ENCODE data around the gene NTM. TPM values are rescaled to one million over a fixed set of nuclear protein-coding genes. Genes with fewer than 3 reads are reported as not detected.

NTM gene
- total and polyA plus RNA-seq, 2 donors (not counting 1 experiment from before 2014, with no cell fraction given) = 12.3 to 28.6 TPM

DNA sequence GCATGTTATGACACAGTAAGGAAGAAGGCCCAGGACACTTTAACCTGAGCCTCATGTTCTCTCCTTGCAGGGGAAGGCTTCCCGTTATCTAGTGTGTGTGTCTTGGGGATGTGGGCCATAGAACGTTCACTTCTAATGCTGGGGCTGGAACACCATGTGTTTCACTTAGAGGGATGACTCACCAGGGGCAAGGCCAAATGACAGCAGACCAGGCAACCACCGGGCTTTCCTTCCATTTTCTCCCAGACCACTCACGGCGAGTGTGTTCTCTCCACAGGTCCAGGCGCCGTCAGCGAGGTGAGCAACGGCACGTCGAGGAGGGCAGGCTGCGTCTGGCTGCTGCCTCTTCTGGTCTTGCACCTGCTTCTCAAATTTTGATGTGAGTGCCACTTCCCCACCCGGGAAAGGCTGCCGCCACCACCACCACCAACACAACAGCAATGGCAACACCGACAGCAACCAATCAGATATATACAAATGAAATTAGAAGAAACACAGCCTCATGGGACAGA is 964.4 kb downstream of the NTM start:
- Histone ChIP-seq H4K20me1 (ENCODE audit: control insufficient read depth, extremely low read depth, insufficient read depth, low read length) (no peaks in the 10 kb centered on the region), H2AFZ (ENCODE audit: low read length) (no peak overlapping the region), H3K9ac (ENCODE audit: insufficient read depth, low read length) (no peak overlapping the region), H3K9me3 (ENCODE audit: control insufficient read depth, insufficient read depth, low read depth, low read length) (no peaks in the 10 kb centered on the region), H3K79me2 (ENCODE audit: control insufficient read depth, insufficient read depth, low read length) (no peaks in the 10 kb centered on the region), H3K36me3 (ENCODE audit: control insufficient read depth, insufficient read depth, low read length) (no peaks in the 10 kb centered on the region), H3K27ac (ENCODE audit: insufficient read depth, low read length) (no peak overlapping the region), H3K4me2 (ENCODE audit: extremely low read depth, insufficient read depth, low read length) (no peak overlapping the region), H3K27me3 (ENCODE audit: control insufficient read depth, insufficient read depth, low read length) (no peaks in the 10 kb centered on the region), H3K4me1 (ENCODE audit: control insufficient read depth, extremely low read depth, insufficient read depth, low read length) (no peaks in the 10 kb centered on the region), H3K4me3 (replicated peaks in 1 of 4; ENCODE audit: control extremely low read depth in 1 of 4, insufficient read depth in 1 of 4, low read depth in 3 of 4, low read length in 4 of 4) (no peak overlapping the region)
- TF ChIP-seq, protein P1, sequence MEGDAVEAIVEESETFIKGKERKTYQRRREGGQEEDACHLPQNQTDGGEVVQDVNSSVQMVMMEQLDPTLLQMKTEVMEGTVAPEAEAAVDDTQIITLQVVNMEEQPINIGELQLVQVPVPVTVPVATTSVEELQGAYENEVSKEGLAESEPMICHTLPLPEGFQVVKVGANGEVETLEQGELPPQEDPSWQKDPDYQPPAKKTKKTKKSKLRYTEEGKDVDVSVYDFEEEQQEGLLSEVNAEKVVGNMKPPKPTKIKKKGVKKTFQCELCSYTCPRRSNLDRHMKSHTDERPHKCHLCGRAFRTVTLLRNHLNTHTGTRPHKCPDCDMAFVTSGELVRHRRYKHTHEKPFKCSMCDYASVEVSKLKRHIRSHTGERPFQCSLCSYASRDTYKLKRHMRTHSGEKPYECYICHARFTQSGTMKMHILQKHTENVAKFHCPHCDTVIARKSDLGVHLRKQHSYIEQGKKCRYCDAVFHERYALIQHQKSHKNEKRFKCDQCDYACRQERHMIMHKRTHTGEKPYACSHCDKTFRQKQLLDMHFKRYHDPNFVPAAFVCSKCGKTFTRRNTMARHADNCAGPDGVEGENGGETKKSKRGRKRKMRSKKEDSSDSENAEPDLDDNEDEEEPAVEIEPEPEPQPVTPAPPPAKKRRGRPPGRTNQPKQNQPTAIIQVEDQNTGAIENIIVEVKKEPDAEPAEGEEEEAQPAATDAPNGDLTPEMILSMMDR (conservative IDR thresholded peaks at IDR 0.05 in 1 of 2, IDR thresholded peaks at IDR 0.05 in 1 of 2; ENCODE audit: low read depth in 1 of 2, low read length in 2 of 2) = no peak
- no peak for TF ChIP-seq EZH2 (IDR thresholded peaks at IDR 0.05; ENCODE audit: low read length, missing control alignments)
- DNase-seq (ENCODE audit: low read depth in 2 of 2) = no peak

DNA sequence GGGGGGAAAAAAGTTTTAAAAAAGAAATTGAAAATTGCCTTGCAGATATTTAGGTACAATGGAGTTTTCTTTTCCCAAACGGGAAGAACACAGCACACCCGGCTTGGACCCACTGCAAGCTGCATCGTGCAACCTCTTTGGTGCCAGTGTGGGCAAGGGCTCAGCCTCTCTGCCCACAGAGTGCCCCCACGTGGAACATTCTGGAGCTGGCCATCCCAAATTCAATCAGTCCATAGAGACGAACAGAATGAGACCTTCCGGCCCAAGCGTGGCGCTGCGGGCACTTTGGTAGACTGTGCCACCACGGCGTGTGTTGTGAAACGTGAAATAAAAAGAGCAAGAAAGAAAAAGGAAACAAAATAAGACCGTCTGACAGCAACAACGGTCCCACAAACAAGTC is 964.9 kb downstream of the NTM start:
- H3K27ac ChIP-seq (ENCODE audit: insufficient read depth, low read length) = no peak overlapping the region
- no peaks in the 10 kb centered on the region for H3K79me2 ChIP-seq (ENCODE audit: control insufficient read depth, insufficient read depth, low read length)
- no peak overlapping the region for H3K9ac ChIP-seq (ENCODE audit: insufficient read depth, low read length)
- H3K9me3 ChIP-seq (ENCODE audit: control insufficient read depth, insufficient read depth, low read depth, low read length) = no peaks in the 10 kb centered on the region
- no peaks in the 10 kb centered on the region for H3K27me3 ChIP-seq (ENCODE audit: control insufficient read depth, insufficient read depth, low read length)
- H3K4me1 ChIP-seq (ENCODE audit: control insufficient read depth, extremely low read depth, insufficient read depth, low read length) = no peaks in the 10 kb centered on the region
- no peaks in the 10 kb centered on the region for H4K20me1 ChIP-seq (ENCODE audit: control insufficient read depth, extremely low read depth, insufficient read depth, low read length)
- DNase-seq (ENCODE audit: low read depth in 2 of 2) = no peak
- TF ChIP-seq, protein P1 (conservative IDR thresholded peaks at IDR 0.05 in 1 of 2, IDR thresholded peaks at IDR 0.05 in 1 of 2; ENCODE audit: low read depth in 1 of 2, low read length in 2 of 2) = no peak
- no peak for TF ChIP-seq EZH2 (IDR thresholded peaks at IDR 0.05; ENCODE audit: low read length, missing control alignments)
- no peaks in the 10 kb centered on the region for H3K36me3 ChIP-seq (ENCODE audit: control insufficient read depth, insufficient read depth, low read length)
- no peak overlapping the region for H2AFZ ChIP-seq (ENCODE audit: low read length)
- H3K4me2 ChIP-seq (ENCODE audit: extremely low read depth, insufficient read depth, low read length) = no peak overlapping the region
- H3K4me3 ChIP-seq (replicated peaks in 1 of 4; ENCODE audit: control extremely low read depth in 1 of 4, insufficient read depth in 1 of 4, low read depth in 3 of 4, low read length in 4 of 4) = no peak overlapping the region

GRCh38 chr11:132336781-132337535 is 966.5 kb downstream of the NTM start:
- DNase-seq (ENCODE audit: low read depth in 2 of 2) = no peak
- no peak overlapping the region for H2AFZ ChIP-seq (ENCODE audit: low read length)
- H3K4me3 ChIP-seq (replicated peaks in 1 of 4; ENCODE audit: control extremely low read depth in 1 of 4, insufficient read depth in 1 of 4, low read depth in 3 of 4, low read length in 4 of 4) = no peak overlapping the region
- H3K9ac ChIP-seq (ENCODE audit: insufficient read depth, low read length) = no peak overlapping the region
- H3K4me2 ChIP-seq (ENCODE audit: extremely low read depth, insufficient read depth, low read length) = no peak overlapping the region
- no peaks in the 10 kb centered on the region for H4K20me1 ChIP-seq (ENCODE audit: control insufficient read depth, extremely low read depth, insufficient read depth, low read length)
- no peak overlapping the region for H3K27ac ChIP-seq (ENCODE audit: insufficient read depth, low read length)
- H3K36me3 ChIP-seq (ENCODE audit: control insufficient read depth, insufficient read depth, low read length) = no peaks in the 10 kb centered on the region
- H3K27me3 ChIP-seq (ENCODE audit: control insufficient read depth, insufficient read depth, low read length) = no peaks in the 10 kb centered on the region
- no peaks in the 10 kb centered on the region for H3K4me1 ChIP-seq (ENCODE audit: control insufficient read depth, extremely low read depth, insufficient read depth, low read length)
- TF ChIP-seq EZH2 (IDR thresholded peaks at IDR 0.05; ENCODE audit: low read length, missing control alignments) = no peak
- TF ChIP-seq, protein P1 (conservative IDR thresholded peaks at IDR 0.05 in 1 of 2, IDR thresholded peaks at IDR 0.05 in 1 of 2; ENCODE audit: low read depth in 1 of 2, low read length in 2 of 2) = no peak
- H3K9me3 ChIP-seq (ENCODE audit: control insufficient read depth, insufficient read depth, low read depth, low read length) = no peaks in the 10 kb centered on the region
- no peaks in the 10 kb centered on the region for H3K79me2 ChIP-seq (ENCODE audit: control insufficient read depth, insufficient read depth, low read length)
